GM21576 (cell line): Measurements from ENCODE around the gene BPIFB4.
"Not testable (repeated sequence)": the region's sequence is repeated elsewhere in the genome, so short reads cannot be mapped to it uniquely, and the experiment has no call there.

Experiments used
- ATAC-seq: cut with Tn5 transposase; IDR thresholded peaks from one replicate; pipeline ENCODE4 v1.9.1; 2021; ENCODE audit warnings: mild to moderate bottlenecking, moderate library complexity; ENCODE audit not compliant: unreplicated experiment

BPIFB4 gene

DNA sequence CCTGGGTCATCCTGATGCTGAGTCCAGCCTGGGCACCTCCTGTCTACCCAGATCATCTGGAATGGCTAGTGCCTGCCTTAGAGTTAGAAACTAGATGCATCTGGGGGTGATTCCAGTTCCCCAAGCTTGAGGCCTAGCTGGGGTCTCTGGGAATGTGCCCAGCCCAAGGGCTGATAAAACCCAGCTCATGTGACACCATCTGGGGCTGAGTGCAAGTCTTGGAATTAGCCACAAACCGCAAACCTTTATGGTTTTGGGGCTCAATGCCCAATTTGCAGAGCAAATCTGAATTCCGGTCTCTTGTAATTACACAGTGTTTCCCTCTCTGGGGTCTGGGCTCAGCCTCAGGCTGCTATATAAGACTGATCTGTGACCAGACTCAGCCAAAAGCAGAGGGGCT is at the start of gene BPIFB4:
BPIFB4 (plus strand) TSS at position 385 of the 400 bp plus-strand sequence. CDS start 1,884 bp downstream, outside the sequence.
- no peak for ATAC-seq

DNA sequence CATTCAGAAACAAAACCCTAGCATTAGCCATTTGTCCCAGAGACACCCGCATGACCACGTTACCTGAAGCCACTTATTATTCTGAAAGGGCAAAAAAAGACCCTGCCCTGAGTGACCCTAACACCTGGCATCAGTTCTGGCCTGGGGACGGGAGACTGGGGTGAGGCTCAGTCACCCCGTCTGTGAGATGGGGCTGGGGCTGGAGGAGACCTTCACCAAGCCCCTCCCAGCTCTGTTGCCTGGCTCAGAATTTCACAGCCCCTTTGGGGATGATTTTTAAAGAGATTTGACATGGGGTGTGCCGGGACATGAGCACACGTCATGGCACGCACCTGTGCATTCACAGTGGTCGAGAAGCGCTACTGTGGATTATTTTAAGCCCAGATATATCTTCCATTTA is 49.4 kb upstream of the BPIFB4 start:
- ATAC-seq, result no peak

DNA sequence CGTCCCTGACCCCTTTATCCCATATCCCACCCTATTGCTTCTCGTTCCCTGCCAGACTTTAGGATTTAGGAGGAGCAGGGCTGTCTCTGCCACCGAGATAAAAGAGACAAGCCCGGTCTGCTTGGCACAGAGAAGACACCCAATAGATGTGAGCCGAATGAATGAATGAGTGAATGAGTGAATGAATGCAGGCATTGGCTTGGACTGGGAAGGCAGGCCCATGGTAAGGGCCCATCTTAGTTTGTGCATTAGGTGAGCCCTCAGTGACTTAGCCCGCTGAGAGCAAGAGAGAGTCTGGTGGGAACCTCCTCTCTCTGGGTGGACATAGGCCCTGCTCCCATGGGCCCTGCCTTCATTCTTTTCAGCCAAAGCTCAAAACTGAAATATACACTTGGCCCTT is 48.9 kb upstream of the BPIFB4 start:
- no peak for ATAC-seq

DNA sequence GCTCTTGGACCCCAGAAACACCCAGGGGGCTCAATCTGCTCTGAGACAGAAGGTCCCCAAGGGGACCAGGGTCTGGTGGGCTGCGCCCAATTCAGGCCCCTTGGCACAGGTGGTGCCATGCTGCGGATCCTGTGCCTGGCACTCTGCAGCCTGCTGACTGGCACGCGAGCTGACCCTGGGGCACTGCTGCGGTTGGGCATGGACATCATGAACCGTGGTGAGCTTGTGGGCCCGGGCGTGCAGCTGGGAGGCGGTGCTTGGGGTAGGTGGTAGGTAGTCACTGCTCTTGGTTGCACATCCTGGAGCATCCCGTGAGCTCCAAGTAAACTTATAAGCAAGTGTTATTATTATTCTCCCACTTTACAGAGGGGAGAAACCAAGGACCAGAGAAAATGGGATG is 47.9 kb upstream of the BPIFB4 start, which contains the start of gene BPIFB6:
BPIFB6 (plus strand) TSS at position 118 of the 400 bp plus-strand sequence; CDS start at position 118, 0 bp downstream.
- ATAC-seq, result no peak

DNA sequence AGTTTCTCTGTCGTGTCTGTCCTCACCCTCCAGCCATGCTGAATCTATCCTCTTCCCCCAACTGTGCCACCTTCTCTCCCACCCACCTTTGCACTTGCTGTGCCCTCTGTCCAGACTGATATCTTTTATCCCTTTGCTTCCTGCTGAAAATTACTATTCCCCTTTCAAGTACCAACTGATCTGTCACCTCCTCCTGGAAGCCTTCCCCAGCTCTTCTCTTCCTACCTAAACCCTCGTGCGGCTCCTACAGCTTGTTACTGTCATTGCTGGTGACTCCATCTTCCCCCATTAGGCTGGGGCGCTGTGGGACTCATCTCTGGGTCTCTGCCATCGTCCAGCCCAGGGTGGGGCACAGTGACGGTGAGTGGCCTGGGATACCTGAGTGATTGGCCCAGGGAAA is 46.9 kb upstream of the BPIFB4 start:
- ATAC-seq, result no peak

DNA sequence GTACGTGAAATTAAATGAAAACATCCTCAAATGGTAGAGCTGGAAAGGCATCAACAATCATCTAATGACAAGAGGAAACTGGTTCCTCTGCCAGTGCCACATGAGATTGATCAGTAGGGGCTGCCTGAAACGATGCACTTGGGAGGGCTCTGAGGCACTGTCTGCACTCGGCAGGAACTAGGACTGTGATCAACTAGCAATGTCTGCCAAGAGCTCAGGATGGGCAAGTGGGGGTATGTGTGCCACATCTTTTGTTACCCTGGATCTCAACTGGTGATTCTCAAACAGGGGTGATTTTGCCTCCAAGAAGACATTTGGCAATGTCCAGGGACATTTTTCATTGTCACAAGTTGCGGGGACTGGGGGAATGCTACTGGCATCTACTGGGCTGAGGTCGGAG is 46.1 kb upstream of the BPIFB4 start:
- no peak for ATAC-seq

DNA sequence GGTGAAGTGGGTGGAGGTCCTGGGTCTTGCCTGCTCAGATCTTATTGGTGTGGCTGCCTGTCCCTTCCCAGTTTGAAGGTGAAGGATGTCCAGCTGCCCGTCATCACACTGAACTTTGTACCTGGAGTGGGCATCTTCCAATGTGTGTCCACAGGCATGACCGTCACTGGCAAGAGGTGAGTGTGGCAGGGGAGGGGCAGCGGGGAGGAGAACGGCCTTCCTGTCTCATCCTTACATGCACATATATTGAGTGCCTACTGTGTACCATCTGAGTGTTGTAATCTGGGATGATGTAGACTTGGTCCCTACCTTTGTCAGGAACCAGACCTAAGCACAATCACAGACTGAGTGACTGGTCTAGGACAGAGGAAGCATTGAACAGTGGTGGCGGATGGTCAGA is 45.3 kb upstream of the BPIFB4 start:
- ATAC-seq, result no peak

DNA sequence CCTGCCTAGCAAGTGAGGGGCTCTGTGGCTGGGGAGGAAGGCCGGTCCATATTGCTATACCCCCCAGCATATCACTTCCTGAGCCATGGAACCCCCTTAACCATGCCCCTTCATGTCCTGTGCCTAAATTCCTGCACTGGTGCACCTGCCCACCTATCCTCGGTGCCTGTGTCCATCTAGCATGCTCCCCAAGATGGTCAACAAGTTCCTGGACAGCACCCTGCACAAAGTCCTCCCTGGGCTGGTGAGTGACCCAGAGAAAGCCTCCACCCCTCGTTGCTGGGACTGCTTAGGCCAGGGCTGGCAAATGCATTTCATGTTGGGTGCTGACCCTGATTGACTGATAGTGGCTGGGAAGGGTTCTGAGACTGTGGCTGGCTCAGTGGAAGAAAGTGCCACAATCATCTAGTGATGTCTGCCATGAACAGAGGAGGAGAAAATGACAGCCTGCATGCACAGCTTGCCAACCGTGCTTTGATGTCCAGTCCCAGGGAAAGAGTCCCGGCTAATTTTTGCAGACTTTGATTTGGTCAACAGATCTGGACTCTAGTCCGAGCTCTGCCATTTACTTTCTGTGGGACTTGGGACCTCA is 44.4 kb upstream of the BPIFB4 start:
- no peak for ATAC-seq

DNA sequence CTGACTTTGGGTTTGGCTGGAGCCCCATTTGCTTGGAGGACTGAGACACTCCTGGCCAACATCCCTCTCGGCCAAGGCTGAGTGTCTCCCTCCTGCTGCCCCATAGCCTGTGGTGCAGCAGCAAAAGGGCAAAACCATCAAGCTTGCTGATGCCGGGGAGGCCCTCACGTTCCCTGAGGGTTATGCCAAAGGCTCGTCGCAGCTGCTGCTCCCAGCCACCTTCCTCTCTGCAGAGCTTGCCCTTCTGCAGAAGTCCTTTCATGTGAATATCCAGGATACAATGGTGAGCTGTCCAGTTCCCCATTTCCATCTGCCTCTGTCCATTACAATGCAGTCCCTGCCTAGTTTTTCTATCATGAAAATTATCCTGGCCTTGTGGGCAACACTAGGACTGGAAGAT is 42.0 kb upstream of the BPIFB4 start:
- ATAC-seq, result no peak

DNA sequence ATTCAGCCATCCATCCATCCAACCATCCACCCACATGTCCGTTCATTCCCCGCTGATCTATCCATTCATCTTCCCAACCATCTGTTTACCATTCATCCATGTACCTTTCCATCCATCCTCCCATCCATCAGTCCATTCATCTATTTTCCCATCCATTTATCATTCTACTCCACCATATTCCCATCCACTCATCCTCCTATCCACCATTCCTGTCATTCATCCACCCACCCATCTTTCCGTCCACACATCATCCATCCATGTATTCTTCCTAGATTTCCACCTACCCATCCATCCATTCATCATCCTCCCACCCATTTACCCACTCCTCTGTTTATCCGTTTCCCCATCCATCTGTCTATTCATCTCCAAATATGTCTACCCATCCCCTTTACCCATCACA is 41.2 kb upstream of the BPIFB4 start:
- no peak for ATAC-seq

DNA sequence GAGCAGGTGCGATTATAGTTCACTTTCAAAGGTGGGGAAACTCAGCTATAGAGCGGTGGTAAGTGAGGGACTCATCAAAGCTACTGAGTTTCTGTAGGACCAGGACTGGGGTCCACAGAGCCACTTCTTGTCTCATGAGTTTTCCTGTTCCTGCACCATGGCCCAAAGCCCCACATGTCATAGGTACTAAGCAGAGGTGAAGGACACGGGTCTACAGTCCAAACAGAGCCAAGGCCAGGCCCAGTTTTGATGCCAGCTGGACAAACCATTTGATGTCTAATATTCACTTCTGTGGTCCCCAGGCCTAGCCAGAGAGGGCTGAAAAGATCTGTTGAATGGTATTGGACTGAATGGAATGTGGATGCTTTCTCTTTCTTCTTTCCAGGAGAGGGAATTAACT is 37.0 kb upstream of the BPIFB4 start:
- ATAC-seq, result no peak

DNA sequence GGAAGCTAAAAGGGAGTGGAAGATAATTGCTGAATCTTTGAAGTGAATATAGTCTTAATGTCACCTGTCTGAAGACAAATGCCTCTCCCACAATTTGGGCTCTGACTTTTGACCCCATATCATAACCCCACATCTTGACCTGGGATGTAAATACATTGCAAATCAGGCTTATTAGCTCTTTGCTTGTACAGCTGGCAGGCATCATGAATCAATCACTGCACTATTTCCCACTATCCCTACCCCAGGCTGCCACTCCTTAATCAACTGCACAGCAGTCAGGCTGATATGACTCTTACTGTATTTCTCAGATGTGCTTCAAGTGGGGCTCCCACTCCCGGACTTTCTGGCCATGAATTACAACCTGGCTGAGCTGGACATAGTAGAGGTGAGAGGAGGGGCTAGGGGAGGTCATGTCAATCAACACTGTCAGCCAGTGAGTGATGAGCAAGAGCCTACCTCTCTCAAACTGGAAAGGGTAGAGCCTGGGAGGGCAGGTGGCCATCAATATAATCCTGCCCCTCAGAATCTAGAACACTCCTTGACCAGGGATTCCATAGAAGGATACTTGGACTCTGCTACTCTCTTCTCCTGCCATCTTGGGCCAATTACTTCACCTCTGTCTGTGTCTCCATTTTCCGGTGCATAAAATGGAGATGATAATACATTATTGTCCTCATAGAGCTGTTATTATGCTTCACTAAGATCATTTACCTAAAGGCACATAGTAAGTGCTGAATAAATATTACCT is 36.3 kb upstream of the BPIFB4 start:
- ATAC-seq, result no peak

DNA sequence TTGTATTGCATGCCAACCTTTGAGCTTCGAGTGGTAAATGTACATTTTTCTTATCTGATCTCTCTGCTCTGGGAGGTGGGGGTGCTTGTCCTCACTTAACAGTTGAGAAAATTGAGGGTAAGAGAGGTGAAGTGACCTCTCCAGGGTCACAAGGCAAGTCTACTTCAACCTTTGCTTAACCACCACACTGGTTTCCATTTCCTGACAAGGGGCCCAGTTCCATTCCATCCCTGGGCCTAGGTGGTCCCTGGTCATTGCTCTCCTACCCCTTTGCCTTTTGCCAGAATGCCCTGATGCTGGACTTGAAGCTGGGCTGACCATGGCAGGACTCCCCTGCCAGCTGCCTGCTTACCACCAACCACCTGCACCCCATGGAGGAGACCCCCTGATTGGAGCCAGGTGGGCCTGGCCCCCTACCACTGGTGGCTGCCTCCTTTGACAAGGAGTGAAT is 35.7 kb upstream of the BPIFB4 start:
- ATAC-seq, result no peak

DNA sequence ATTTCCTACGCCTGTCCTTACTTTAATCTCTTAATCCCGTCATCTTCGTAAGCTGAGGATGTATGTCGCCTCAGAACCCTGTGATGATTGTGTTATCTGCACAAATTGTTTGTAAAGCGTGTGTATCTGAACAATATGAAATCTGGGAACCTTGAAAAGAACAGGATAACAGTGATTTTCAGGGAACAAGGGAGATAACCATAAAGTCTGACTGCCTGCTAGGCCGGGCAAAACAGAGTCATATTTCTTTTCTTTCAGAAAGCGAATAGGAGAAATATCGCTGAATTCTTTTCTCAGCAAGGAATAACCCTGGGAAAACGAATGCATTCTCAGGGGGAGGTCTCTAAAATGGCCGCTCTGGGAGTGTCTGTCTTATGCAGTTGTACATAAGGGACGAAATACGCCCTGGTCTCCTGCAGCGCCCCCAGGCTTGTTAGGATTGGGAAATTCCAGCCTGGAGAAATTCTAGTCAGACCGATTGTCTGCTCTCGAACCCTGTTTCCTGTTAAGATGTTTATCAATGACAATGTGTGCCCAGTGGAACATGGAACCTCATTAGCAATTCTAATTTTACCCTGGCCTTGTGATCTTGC is 34.2 kb upstream of the BPIFB4 start:
- not testable (repeated sequence) for ATAC-seq

DNA sequence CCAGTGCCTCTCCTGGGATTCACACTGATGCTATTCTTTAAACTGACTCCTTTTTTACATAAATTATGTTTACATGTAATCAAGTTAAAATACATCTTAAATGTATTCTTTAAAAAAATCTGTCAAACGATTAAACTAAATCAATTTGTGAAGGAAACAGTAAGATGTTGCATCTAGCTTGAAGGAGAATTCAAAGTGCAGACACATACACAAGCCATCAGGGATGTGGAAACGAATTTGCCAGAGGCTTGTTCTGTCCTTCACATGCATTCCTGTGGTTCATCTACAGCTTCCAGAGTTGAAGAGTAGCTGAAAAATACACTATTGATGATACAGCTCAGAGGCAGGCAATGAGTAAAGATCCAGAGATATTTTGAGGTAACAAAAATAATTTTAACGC is 33.0 kb upstream of the BPIFB4 start:
- no peak for ATAC-seq

DNA sequence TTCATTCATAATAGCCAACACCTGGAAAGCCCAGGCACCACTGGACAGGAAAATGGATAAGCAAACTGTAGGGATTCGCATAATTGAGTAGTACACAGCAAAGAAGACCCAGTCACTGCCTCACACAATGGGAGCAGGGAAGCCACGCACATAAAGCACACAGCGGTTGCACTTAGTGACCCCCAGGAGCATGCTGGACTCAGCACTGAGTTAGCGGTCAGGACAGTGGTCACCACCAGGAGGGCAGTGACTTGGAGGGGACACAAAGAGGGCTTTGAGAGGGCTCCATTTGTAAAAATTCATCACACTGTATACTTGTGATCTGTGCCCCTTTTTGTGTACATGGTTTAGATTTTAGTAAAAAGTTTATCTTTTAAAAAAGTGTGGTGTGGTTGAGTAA is 28.1 kb upstream of the BPIFB4 start:
- no peak for ATAC-seq

DNA sequence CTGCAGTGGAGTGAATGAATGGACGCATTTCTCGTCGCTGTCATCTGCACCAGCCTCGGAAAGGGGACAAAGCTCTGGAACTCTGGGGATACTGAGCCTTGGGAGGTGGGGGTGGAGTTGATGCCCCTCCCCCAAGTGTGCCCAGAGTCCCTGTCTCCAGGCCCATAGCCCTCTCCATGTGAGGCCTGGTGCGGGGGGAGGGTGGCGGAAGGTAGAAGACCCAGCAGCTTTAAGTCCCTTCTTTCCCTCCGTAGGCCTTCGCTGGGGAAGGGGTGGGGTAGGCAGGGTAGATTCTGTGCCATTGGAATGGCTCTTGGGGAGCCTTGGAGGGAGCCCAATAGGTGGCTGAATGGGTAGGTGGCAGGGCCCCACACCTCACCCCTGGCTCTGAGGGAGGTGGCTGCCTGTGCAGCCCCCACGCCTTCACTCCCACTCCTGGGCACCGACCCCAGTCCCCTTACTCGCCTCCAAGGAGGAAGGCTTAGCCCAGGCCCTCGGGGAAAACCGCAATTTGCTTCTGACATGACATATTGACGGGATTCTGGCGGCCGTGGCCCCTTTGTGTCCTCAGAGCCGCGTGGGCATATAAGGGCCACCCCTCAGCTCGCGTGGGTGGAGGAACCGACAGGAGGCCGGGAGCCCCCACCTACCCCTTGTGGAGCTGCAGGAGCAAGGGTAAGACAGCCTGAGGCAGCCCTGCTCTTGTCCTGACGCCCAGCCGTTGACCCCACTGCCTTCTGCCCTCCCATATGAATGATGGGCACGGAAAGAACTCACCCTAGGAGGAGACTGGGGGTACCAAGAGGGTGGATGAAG is 25.9 kb upstream of the BPIFB4 start, which contains the start of gene BPIFB3:
BPIFB3 (plus strand) TSS at position 613 of the 816 bp plus-strand sequence. CDS start 1,533 bp downstream, outside the sequence.
- no peak for ATAC-seq

DNA sequence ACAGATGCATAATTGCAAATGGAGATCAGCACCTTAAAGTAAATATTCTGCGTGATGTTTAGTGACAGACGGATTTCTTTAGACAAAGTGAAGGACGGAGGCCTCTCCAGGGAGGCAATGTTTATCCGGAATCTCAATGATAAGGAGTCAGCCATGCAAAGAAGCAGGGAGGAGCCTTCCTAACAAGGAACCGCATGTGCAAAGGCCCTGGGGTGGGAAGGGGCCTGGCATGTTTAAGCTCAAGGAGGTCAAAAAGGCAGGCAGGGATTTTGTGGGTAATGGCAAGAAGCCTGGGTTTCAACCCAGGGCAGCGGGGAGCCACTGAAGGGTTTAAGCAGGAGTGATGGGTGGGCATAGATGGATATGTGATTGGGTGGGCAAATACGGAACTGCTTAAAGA is 25.1 kb upstream of the BPIFB4 start:
- ATAC-seq, result no peak

DNA sequence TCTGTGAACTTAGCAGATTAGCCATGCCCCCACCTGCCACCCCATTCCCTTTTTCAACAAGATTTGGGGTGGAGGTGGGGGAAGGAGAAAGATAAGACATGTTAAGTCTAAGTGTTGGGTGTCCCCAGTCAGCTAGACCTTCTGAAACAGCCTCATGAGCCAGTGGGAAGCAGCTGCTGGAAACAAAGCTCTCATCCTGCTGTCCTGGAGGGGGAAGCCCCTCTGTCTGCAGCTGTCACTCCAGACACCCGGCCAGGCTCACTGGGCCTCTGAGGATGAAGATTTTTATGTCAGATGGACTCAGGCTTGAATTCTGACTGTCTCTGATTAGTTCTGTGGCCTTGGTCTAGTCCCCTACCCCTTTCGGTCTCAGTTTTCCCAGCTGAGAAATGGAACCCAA is 24.7 kb upstream of the BPIFB4 start:
- ATAC-seq, result no peak

DNA sequence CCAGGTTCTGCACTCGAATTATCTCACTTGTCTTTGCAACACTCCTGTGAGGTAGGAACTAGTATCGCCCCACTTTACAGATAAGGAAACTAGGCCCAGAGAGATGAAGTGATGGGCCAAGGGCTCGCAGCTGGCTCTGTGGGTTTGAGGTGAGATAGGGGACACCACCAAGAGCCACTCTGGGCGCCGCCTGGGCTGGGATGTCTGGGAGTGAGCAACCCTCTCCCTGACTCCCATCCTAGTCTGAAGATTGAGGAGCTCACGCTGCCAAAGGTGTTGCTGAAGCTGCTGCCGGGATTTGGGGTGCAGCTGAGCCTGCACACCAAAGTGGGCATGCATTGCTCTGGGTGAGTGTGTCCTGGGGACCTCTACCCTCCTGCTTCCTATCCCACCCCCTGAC is 20.3 kb upstream of the BPIFB4 start:
- ATAC-seq, result no peak

DNA sequence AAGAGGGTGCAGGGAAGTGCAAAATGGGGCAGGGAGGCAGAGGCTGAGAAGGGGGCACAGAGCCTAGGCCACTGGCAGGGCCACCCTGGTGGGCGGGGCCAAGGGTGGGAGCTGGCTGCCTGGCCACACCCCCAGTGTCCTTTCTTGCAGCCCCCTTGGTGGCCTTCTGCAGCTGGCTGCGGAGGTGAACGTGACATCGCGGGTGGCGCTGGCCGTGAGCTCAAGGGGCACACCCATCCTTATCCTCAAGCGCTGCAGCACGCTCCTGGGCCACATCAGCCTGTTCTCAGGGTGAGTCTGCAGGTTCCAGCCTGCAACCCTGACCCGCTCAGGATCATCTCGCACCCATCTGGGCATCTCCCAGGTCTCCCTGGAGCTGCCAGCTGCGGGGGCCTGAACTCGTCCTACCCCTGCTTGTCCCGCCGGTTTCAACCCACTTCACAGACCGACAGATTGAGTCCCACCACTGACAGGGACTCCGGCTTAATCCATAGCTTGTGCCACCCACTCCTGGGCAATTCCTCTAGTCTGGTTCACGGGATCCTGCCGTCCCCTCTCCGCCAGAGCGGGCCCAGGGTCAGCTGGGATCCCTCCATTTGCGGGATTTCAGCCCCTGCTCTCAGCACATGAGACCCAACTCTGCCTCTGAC is 19.6 kb upstream of the BPIFB4 start:
- ATAC-seq, result no peak
